A549 (cell line): Measurements from ENCODE around the gene SYNE4.
"Not testable (repeated sequence)": the region's sequence is repeated elsewhere in the genome, so short reads cannot be mapped to it uniquely, and the experiment has no call there.

Experiments used
- EP300 ChIP-seq, 2 experiments: fragments of >200 bp; sonication (Bioruptor Twin); formaldehyde crosslinking; IDR thresholded peaks; 2 replicates in 1 of 2; 3 replicates in 1 of 2; pipeline ENCODE4 v1.6.1; 2016 to 2017
- RFX5 ChIP-seq: fragments of 450-650 bp; IDR thresholded peaks from 2 replicates; pipeline ENCODE4 v1.7.1; 2014; ENCODE audit warnings: antibody characterized with exemption, mild to moderate bottlenecking, moderate library complexity
- TF ChIP-seq, protein P1 (sequence below): fragments of >200 bp; sonication (Bioruptor Twin); formaldehyde crosslinking; IDR thresholded peaks from 3 replicates; pipeline ENCODE4 v1.5.1; 2016
- TF ChIP-seq, protein P2 (sequence below): fragments of 150-350 bp; IDR thresholded peaks from 2 replicates; pipeline ENCODE4 v1.6.1; 2014; ENCODE audit warnings: low read depth, mild to moderate bottlenecking, low read length

DNA sequence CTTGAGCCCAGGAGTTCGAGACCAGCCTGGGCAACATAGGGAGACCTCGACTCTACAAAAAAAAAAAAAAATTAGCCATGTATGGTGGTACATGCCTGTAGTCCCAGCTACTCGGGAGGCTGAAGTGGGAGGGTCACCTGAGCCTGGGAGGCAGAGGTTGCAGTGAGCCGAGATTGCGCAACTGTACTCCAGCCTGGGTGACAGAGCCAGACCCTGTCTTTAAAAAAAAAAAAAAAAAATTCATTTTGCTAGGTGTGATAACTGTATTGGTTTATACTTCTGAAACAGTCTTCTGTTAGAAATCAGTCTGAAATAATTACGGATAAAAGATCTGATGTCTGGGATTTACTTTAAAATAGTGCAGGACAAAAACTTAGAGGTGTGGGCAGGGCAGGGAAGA is 32.5 kb upstream of the SYNE4 start:
- not testable (repeated sequence) for TF ChIP-seq RFX5; EP300 (IDR thresholded peaks at IDR 0.05)
- TF ChIP-seq, protein P1, sequence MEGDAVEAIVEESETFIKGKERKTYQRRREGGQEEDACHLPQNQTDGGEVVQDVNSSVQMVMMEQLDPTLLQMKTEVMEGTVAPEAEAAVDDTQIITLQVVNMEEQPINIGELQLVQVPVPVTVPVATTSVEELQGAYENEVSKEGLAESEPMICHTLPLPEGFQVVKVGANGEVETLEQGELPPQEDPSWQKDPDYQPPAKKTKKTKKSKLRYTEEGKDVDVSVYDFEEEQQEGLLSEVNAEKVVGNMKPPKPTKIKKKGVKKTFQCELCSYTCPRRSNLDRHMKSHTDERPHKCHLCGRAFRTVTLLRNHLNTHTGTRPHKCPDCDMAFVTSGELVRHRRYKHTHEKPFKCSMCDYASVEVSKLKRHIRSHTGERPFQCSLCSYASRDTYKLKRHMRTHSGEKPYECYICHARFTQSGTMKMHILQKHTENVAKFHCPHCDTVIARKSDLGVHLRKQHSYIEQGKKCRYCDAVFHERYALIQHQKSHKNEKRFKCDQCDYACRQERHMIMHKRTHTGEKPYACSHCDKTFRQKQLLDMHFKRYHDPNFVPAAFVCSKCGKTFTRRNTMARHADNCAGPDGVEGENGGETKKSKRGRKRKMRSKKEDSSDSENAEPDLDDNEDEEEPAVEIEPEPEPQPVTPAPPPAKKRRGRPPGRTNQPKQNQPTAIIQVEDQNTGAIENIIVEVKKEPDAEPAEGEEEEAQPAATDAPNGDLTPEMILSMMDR = not testable (repeated sequence)
- TF ChIP-seq, protein P2, sequence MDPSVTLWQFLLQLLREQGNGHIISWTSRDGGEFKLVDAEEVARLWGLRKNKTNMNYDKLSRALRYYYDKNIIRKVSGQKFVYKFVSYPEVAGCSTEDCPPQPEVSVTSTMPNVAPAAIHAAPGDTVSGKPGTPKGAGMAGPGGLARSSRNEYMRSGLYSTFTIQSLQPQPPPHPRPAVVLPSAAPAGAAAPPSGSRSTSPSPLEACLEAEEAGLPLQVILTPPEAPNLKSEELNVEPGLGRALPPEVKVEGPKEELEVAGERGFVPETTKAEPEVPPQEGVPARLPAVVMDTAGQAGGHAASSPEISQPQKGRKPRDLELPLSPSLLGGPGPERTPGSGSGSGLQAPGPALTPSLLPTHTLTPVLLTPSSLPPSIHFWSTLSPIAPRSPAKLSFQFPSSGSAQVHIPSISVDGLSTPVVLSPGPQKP = not testable (repeated sequence)
